ENCODE results near the gene TBC1D14.
A peak's percentile ranks its signal among the peaks of the same experiment; 100 is the strongest.

The TBC1D14 gene

DNA sequence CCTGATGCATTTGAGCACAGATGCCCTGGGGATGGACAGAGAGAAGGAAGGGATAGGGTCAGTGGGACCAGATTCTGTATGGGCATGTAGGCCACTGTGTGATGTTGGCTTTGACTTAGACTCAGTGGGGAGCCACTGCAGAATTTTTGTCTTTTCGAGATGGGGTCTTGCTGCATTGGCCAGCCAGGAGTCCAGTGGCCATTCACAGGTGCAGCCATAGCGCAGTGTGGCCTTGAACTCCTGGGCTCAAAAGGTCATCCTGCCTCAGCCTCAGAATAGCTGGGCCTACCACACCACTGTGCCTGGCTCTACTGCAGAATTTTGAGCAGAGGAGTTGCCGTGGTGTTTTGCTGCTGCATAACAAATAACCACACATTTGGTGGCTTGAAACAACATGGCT, 22.8 kb downstream of the TBC1D14 start:
- Histone ChIP-seq H3K4me1 (ENCODE audit: control insufficient read depth, insufficient read depth, low read length, poor library complexity, severe bottlenecking) (peaks cover under 1% of the 10 kb centered on the region), H3K9me3 (ENCODE audit: control insufficient read depth, low read length) (no peaks in the 10 kb centered on the region), H3K4me3 (ENCODE audit: extremely low read depth, insufficient read depth, low read length, poor library complexity, severe bottlenecking) (no peak overlapping the region), H3K27ac (ENCODE audit: low read depth, low read length, severe bottlenecking) (no peak overlapping the region), H3K36me3 (ENCODE audit: control insufficient read depth, insufficient read depth, low read length) (peaks cover 7% of the 10 kb centered on the region)
- whole genome bisulfite sequencing, 2 experiments (ENCODE audit: insufficient coverage in 2 of 2) = 97 to 100% methylated on average over 3 of the region's 3 CpGs

DNA sequence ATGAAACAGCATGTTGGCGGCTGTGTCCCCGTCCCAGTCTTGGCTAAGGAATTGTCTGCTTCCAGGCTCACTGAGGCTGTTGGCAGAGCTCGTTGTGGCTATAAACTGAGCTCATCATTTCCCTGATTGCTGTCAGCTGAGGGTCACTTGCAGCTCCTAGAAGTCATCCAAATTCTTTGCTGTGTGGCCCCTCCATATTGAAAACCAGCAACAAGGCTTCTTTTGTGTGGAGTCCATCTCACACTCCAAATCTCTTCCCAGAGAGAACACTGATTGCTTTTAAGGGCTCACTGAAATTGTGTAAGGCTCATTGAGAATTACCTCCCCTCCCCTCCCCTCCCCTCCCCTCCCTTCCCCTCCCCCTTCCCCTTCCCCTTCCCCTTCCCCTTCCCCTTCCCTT, 23.3 kb downstream of the TBC1D14 start:
- Histone ChIP-seq H3K36me3 (ENCODE audit: control insufficient read depth, insufficient read depth, low read length) (peaks cover 7% of the 10 kb centered on the region), H3K9me3 (ENCODE audit: control insufficient read depth, low read length) (no peaks in the 10 kb centered on the region), H3K4me3 (ENCODE audit: extremely low read depth, insufficient read depth, low read length, poor library complexity, severe bottlenecking) (no peak overlapping the region), H3K27ac (ENCODE audit: low read depth, low read length, severe bottlenecking) (peak overlapping the region; percentile 24), H3K4me1 (ENCODE audit: control insufficient read depth, insufficient read depth, low read length, poor library complexity, severe bottlenecking) (peaks cover 3% of the 10 kb centered on the region)
- 89 to 91% methylated on average over 3 of the region's 3 CpGs for WGBS, 2 experiments (ENCODE audit: insufficient coverage in 2 of 2)

- WGBS, 2 experiments (ENCODE audit: insufficient coverage in 2 of 2) = 94 to 95% methylated on average over 9 of the region's 9 CpGs
- Histone ChIP-seq H3K4me3 (ENCODE audit: extremely low read depth, insufficient read depth, low read length, poor library complexity, severe bottlenecking) (no peak overlapping the region), H3K4me1 (ENCODE audit: control insufficient read depth, insufficient read depth, low read length, poor library complexity, severe bottlenecking) (peaks cover 7% of the 10 kb centered on the region), H3K27ac (ENCODE audit: low read depth, low read length, severe bottlenecking) (no peak overlapping the region), H3K9me3 (ENCODE audit: control insufficient read depth, low read length) (no peaks in the 10 kb centered on the region), H3K36me3 (ENCODE audit: control insufficient read depth, insufficient read depth, low read length) (peaks cover 7% of the 10 kb centered on the region)
Measured at GRCh38 chr4:6933691-6934430, 24.2 kb downstream of the TBC1D14 start.

DNA sequence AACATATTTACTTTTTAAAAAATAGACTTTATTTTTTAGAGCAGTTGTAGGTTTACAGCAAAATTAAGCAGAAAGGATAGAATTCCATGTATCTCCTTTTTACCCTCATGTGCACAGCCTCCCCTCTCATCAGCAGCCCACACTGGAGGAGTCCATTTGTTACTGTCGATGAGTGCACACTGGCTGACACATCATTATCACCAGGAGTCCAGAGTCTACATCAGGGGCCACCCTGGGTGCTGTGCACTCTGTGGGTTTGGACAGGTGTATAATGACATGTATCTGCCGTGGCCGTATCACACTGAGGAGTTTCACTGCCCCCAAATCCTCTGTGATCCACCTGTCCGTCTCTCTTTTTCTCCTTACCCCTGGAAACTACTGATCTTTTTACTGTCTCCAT, 26.3 kb downstream of the TBC1D14 start:
- Histone ChIP-seq H3K4me1 (ENCODE audit: control insufficient read depth, insufficient read depth, low read length, poor library complexity, severe bottlenecking) (peaks cover 21% of the 10 kb centered on the region), H3K4me3 (ENCODE audit: extremely low read depth, insufficient read depth, low read length, poor library complexity, severe bottlenecking) (no peak overlapping the region), H3K27ac (ENCODE audit: low read depth, low read length, severe bottlenecking) (no peak overlapping the region), H3K36me3 (ENCODE audit: control insufficient read depth, insufficient read depth, low read length) (peaks cover 7% of the 10 kb centered on the region), H3K9me3 (ENCODE audit: control insufficient read depth, low read length) (no peaks in the 10 kb centered on the region)
- WGBS, 2 experiments (ENCODE audit: insufficient coverage in 2 of 2) = 92 to 96% methylated on average over 3 to 4 of the region's 4 CpGs

GRCh38 chr4:6937201-6937600, 27.6 kb downstream of the TBC1D14 start:
- Histone ChIP-seq H3K27ac (ENCODE audit: low read depth, low read length, severe bottlenecking) (no peak overlapping the region), H3K4me3 (ENCODE audit: extremely low read depth, insufficient read depth, low read length, poor library complexity, severe bottlenecking) (no peak overlapping the region), H3K9me3 (ENCODE audit: control insufficient read depth, low read length) (no peaks in the 10 kb centered on the region), H3K36me3 (ENCODE audit: control insufficient read depth, insufficient read depth, low read length) (peaks cover 4% of the 10 kb centered on the region), H3K4me1 (ENCODE audit: control insufficient read depth, insufficient read depth, low read length, poor library complexity, severe bottlenecking) (peaks cover 32% of the 10 kb centered on the region)
- 95 to 100% methylated on average over 4 to 6 of the region's 6 CpGs for WGBS, 2 experiments (ENCODE audit: insufficient coverage in 2 of 2)

DNA sequence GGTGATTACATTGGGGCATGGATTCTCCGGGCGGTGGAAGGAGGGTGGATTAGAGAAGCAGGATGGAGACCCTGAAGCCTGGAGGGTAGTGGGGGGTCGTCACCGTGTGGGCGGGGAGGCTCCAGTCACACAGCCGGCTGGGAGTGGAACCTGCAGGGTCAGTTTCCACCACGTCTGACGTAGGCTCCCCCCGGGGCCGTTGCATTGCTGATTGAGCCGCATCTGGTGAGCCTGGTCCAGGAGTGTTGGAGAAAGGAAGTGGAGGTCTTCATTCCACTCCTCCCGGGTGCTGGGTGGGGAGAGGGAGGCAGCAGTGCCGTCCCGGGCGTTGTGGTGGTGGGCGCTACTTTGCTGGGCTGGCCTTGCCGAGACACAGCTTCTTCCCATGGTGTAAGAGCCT, 28.1 kb downstream of the TBC1D14 start:
- Histone ChIP-seq H3K4me3 (ENCODE audit: extremely low read depth, insufficient read depth, low read length, poor library complexity, severe bottlenecking) (no peak overlapping the region), H3K36me3 (ENCODE audit: control insufficient read depth, insufficient read depth, low read length) (peaks cover 4% of the 10 kb centered on the region), H3K27ac (ENCODE audit: low read depth, low read length, severe bottlenecking) (no peak overlapping the region), H3K4me1 (ENCODE audit: control insufficient read depth, insufficient read depth, low read length, poor library complexity, severe bottlenecking) (peaks cover 37% of the 10 kb centered on the region), H3K9me3 (ENCODE audit: control insufficient read depth, low read length) (no peaks in the 10 kb centered on the region)
- 80 to 81% methylated on average over 7 to 15 of the region's 17 CpGs for WGBS, 2 experiments (ENCODE audit: insufficient coverage in 2 of 2)

DNA sequence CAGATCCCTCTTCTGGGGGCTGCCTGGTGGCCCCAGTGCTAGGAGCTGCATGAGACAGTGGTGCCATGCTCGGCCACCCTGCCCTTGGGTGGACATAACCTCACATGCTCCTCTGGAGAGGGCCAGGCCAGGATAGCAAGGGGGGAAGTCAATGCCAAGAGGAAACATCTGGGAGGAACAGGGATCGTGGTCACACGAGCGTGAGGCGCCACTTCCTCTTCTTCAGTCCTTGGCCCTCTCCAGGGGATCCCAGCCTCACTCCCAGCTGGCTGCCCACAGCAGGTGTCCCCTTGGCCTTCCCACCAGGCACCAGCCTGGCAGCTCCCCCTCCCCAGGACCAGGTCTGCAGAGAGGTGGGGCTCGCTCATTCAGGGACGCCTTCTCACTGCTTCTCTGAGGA, 28.6 kb downstream of the TBC1D14 start:
- 90 to 91% methylated on average over 3 to 6 of the region's 7 CpGs for WGBS, 2 experiments (ENCODE audit: insufficient coverage in 2 of 2)
- Histone ChIP-seq H3K9me3 (ENCODE audit: control insufficient read depth, low read length) (no peaks in the 10 kb centered on the region), H3K4me3 (ENCODE audit: extremely low read depth, insufficient read depth, low read length, poor library complexity, severe bottlenecking) (no peak overlapping the region), H3K27ac (ENCODE audit: low read depth, low read length, severe bottlenecking) (no peak overlapping the region), H3K4me1 (ENCODE audit: control insufficient read depth, insufficient read depth, low read length, poor library complexity, severe bottlenecking) (peaks cover 42% of the 10 kb centered on the region), H3K36me3 (ENCODE audit: control insufficient read depth, insufficient read depth, low read length) (peaks cover 4% of the 10 kb centered on the region)

GRCh38 chr4:6938647-6939271, 29.1 kb downstream of the TBC1D14 start:
- H3K36me3 ChIP-seq (ENCODE audit: control insufficient read depth, insufficient read depth, low read length) = peaks cover under 1% of the 10 kb centered on the region
- peaks cover 47% of the 10 kb centered on the region for H3K4me1 ChIP-seq (ENCODE audit: control insufficient read depth, insufficient read depth, low read length, poor library complexity, severe bottlenecking)
- WGBS, 2 experiments (ENCODE audit: insufficient coverage in 2 of 2) = 91% methylated on average over 18 to 20 of the region's 20 CpGs
- H3K27ac ChIP-seq (ENCODE audit: low read depth, low read length, severe bottlenecking) = no peak overlapping the region
- no peaks in the 10 kb centered on the region for H3K9me3 ChIP-seq (ENCODE audit: control insufficient read depth, low read length)
- no peak overlapping the region for H3K4me3 ChIP-seq (ENCODE audit: extremely low read depth, insufficient read depth, low read length, poor library complexity, severe bottlenecking)

DNA sequence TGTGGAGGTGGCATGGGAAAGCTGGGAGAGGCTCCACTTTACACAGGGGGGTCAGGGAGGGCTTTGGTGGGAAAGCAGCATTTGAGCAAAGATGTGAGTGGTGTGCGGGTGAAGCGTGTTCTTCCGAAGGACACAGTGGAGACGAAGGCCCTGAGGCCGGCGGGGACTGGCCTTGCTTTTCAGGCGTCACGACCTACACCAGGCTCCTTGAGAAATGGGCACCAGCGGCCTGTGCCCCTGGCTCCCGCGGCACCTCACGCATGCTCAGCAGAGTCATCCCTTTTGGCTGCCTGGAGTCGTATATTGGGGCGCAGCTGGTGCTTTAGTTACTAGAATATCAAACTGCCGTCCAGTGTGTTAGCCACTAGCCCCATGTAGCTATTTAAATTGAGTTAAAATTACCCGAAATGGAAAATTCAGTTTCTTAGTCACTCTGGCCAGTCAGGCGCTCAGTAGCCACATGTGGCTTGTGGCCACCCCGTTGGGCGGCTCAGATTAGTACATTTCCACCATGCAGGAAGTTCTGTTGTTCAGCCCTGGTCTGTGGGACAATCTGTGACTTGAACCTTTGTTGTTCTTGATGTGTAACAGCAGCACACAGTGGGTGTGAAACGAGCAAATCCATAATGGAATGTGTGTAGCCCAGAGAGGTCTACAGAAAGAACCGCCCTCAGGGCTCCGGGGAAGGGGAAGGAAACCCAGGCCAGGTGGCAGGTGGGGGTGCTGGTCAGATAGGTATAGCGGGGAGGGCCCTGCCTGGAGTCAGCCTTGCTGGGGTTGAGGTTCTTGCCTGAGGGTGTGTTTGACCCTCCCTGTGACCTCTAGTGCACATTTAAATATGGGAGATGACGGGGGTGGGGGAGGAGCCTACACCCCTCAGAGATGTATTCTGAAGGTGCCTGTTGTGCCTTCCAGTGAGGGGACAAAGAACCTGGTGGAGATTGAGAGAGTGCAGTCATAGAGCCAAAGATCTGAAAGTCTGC, 30.4 kb downstream of the TBC1D14 start:
- 83 to 86% methylated on average over 21 to 23 of the region's 24 CpGs for WGBS, 2 experiments (ENCODE audit: insufficient coverage in 2 of 2)
- H3K4me1 ChIP-seq (ENCODE audit: control insufficient read depth, insufficient read depth, low read length, poor library complexity, severe bottlenecking) = peaks cover 60% of the 10 kb centered on the region
- H3K36me3 ChIP-seq (ENCODE audit: control insufficient read depth, insufficient read depth, low read length) = no peaks in the 10 kb centered on the region
- no peaks in the 10 kb centered on the region for H3K9me3 ChIP-seq (ENCODE audit: control insufficient read depth, low read length)
- no peak overlapping the region for H3K27ac ChIP-seq (ENCODE audit: low read depth, low read length, severe bottlenecking)
- H3K4me3 ChIP-seq (ENCODE audit: extremely low read depth, insufficient read depth, low read length, poor library complexity, severe bottlenecking) = no peak overlapping the region

- Histone ChIP-seq H3K36me3 (ENCODE audit: control insufficient read depth, insufficient read depth, low read length) (no peaks in the 10 kb centered on the region), H3K27ac (ENCODE audit: low read depth, low read length, severe bottlenecking) (no peak overlapping the region), H3K4me1 (ENCODE audit: control insufficient read depth, insufficient read depth, low read length, poor library complexity, severe bottlenecking) (peaks cover 61% of the 10 kb centered on the region), H3K4me3 (ENCODE audit: extremely low read depth, insufficient read depth, low read length, poor library complexity, severe bottlenecking) (no peak overlapping the region), H3K9me3 (ENCODE audit: control insufficient read depth, low read length) (no peaks in the 10 kb centered on the region)
- 90 to 93% methylated on average over 11 of the region's 11 CpGs for WGBS, 2 experiments (ENCODE audit: insufficient coverage in 2 of 2)
Measured at GRCh38 chr4:6940744-6941137, 31.1 kb downstream of the TBC1D14 start.
